Cardiac septum (tissue), 1 donor: Measurements from ENCODE around the gene ARHGAP18. TPM values are rescaled to one million over a fixed set of nuclear protein-coding genes. Genes with fewer than 3 reads are reported as not detected.

Source experiments
- DNase-seq: peaks from one replicate; pipeline ENCODE4 v3.0.0-alpha.2; 2020; ENCODE audit warnings: low spot score
- intact Hi-C: fragments of 100-400 bp; cut with DNase I; formaldehyde crosslinking; loops from one replicate; pipeline ENCODE4 v1.14.0; 2022
- total RNA-seq: library from RNA; stranded (reverse); fragmentation: NEBNext Ultra II Directional; extraction: Animal tissue kit (Norgen Biotek cat#: 25700); gene quantifications from one replicate; pipeline ENCODE4 v1.2.1, GENCODE V29; 2021
- donor health status: DM: no; HTN: no; CAD: no.

The ARHGAP18 gene
- total RNA-seq, 1 donor from 2014 or later, result 3.5 TPM

GRCh38 chr6:129726650-129727049 is 16.7 kb upstream of the ARHGAP18 start:
- intact Hi-C loops, result no loop called here
- DNase-seq, result no peak

- DNase-seq, result no peak
- intact Hi-C loops, result no loop called here
Observed at GRCh38 chr6:129725341-129725740, 15.4 kb upstream of the ARHGAP18 start.

- DNase-seq, result no peak
- intact Hi-C loops, result no loop called here
Observed at GRCh38 chr6:129719692-129720091, 9.7 kb upstream of the ARHGAP18 start.

GRCh38 chr6:129717277-129717676 is 7.3 kb upstream of the ARHGAP18 start:
- no peak for DNase-seq
- intact Hi-C loops, result no loop called here

GRCh38 chr6:129713806-129714333 is 3.9 kb upstream of the ARHGAP18 start:
- DNase-seq, result no peak
- intact Hi-C loops, result no loop called here

- no peak for DNase-seq
- intact Hi-C loops, result no loop called here
Observed at GRCh38 chr6:129711271-129711631, 1.3 kb upstream of the ARHGAP18 start.

- intact Hi-C loops, result no loop called here
- DNase-seq, result no peak
Observed at GRCh38 chr6:129710450-129711270, 683 bp upstream of the ARHGAP18 start.

GRCh38 chr6:129709196-129709768 is 695 bp downstream of the ARHGAP18 start:
- no peak for DNase-seq
- intact Hi-C loops, result no loop called here

GRCh38 chr6:129708496-129709195 is 1.3 kb downstream of the ARHGAP18 start:
- intact Hi-C loops, result no loop called here
- no peak for DNase-seq

- intact Hi-C loops, result no loop called here
- DNase-seq, result no peak
Observed at GRCh38 chr6:129707882-129708495, 2.0 kb downstream of the ARHGAP18 start.

GRCh38 chr6:129707028-129707427 is 2.9 kb downstream of the ARHGAP18 start:
- intact Hi-C loops, result no loop called here
- no peak for DNase-seq

GRCh38 chr6:129705212-129705611 is 4.8 kb downstream of the ARHGAP18 start:
- intact Hi-C loops, result no loop called here
- no peak for DNase-seq

GRCh38 chr6:129704708-129705107 is 5.3 kb downstream of the ARHGAP18 start:
- intact Hi-C loops, result no loop called here

GRCh38 chr6:129701721-129702455 is 8.1 kb downstream of the ARHGAP18 start:
- intact Hi-C loops, result no loop called here
- no peak for DNase-seq

More at GRCh38 chr6:129704708-129705107, 5.3 kb downstream of the ARHGAP18 start:
- no peak for DNase-seq

- DNase-seq, result no peak
- intact Hi-C loops, result no loop called here
Observed at GRCh38 chr6:129700666-129701065, 9.3 kb downstream of the ARHGAP18 start.

- intact Hi-C loops, result no loop called here
Observed at GRCh38 chr6:129699659-129700058, 10.3 kb downstream of the ARHGAP18 start.

GRCh38 chr6:129698430-129698829 is 11.5 kb downstream of the ARHGAP18 start:
- intact Hi-C loops, result no loop called here
- DNase-seq, result no peak

More at GRCh38 chr6:129699659-129700058, 10.3 kb downstream of the ARHGAP18 start:
- DNase-seq, result no peak

- intact Hi-C loops, result no loop called here
- DNase-seq, result no peak
Observed at GRCh38 chr6:129697788-129698187, 12.2 kb downstream of the ARHGAP18 start.

GRCh38 chr6:129696843-129697242 is 13.1 kb downstream of the ARHGAP18 start:
- intact Hi-C loops, result no loop called here
- DNase-seq, result no peak
